GM23248 (cell line): ENCODE measurements around the gene AFAP1. TPM values are rescaled to one million over a fixed set of nuclear protein-coding genes. Genes with fewer than 3 reads are reported as not detected.

Experiments
- DNase-seq: peaks from one replicate; pipeline ENCODE4 v3.0.0-alpha.2; 2015
- H2AFZ ChIP-seq: fragments of 200-600 bp; sonication (generic); 2 replicates; pipeline ENCODE4 v1.6.1; 2016; ENCODE audit warnings: antibody characterized with exemption
- H3F3A ChIP-seq: fragments of 200-600 bp; sonication (generic); 2 replicates; pipeline ENCODE4 v1.6.1; 2016; ENCODE audit warnings: mild to moderate bottlenecking, antibody characterized with exemption, mixed run types; ENCODE audit not compliant: insufficient read depth
- H3K27ac ChIP-seq: fragments of 200-600 bp; sonication (generic); 2 replicates; pipeline ENCODE4 v1.5.1; 2016; ENCODE audit warnings: mild to moderate bottlenecking
- H3K27me3 ChIP-seq: fragments of 200-600 bp; sonication (generic); replicated peaks from 2 replicates; pipeline ENCODE4 v1.6.1; 2016; ENCODE audit warnings: mild to moderate bottlenecking; ENCODE audit not compliant: insufficient read depth
- H3K36me3 ChIP-seq: fragments of 200-600 bp; sonication (generic); 2 replicates; pipeline ENCODE4 v1.6.1; 2016; ENCODE audit warnings: low read depth, mild to moderate bottlenecking
- H3K4me1 ChIP-seq: fragments of 200-600 bp; sonication (generic); 2 replicates; pipeline ENCODE4 v1.6.1; 2016; ENCODE audit warnings: mild to moderate bottlenecking; ENCODE audit not compliant: insufficient read depth
- H3K4me2 ChIP-seq: fragments of 200-600 bp; sonication (generic); one replicate; pipeline ENCODE4 v1.6.1; 2016; ENCODE audit warnings: mild to moderate bottlenecking; ENCODE audit not compliant: unreplicated experiment
- H3K4me3 ChIP-seq: fragments of 200-600 bp; sonication (generic); 2 replicates; pipeline ENCODE4 v1.5.1; 2016; ENCODE audit warnings: mild to moderate bottlenecking
- H3K79me2 ChIP-seq: fragments of 200-600 bp; sonication (generic); 2 replicates; pipeline ENCODE4 v1.6.1; 2016; ENCODE audit warnings: mild to moderate bottlenecking; ENCODE audit not compliant: insufficient read depth
- H3K9ac ChIP-seq: fragments of 200-600 bp; sonication (generic); 2 replicates; pipeline ENCODE4 v1.6.1; 2016; ENCODE audit warnings: mild to moderate bottlenecking
- H3K9me2 ChIP-seq: fragments of 200-600 bp; sonication (generic); 2 replicates; pipeline ENCODE4 v1.6.1; 2016; ENCODE audit warnings: mixed run types, mild to moderate bottlenecking, moderate library complexity; ENCODE audit not compliant: insufficient read depth
- H3K9me3 ChIP-seq: fragments of 200-600 bp; sonication (generic); one replicate; pipeline ENCODE4 v1.6.1; 2017; ENCODE audit warnings: low read depth
- H4K20me1 ChIP-seq: fragments of 200-600 bp; sonication (generic); 2 replicates; pipeline ENCODE4 v1.6.0; 2016; ENCODE audit not compliant: insufficient read depth
- EZH2 ChIP-seq: fragments of 200-600 bp; sonication (generic); IDR thresholded peaks from 2 replicates; pipeline ENCODE4 v1.6.1; 2018; ENCODE audit warnings: antibody characterized with exemption, mild to moderate bottlenecking; ENCODE audit not compliant: insufficient read depth, poor library complexity, severe bottlenecking
- EZH2phosphoT487 ChIP-seq: fragments of 200-600 bp; sonication (generic); IDR thresholded peaks from 2 replicates; pipeline ENCODE4 v1.6.1; 2018; ENCODE audit warnings: antibody characterized with exemption, moderate library complexity, mild to moderate bottlenecking, low read depth; ENCODE audit not compliant: insufficient read depth
- WGBS, 2 experiments: methylation state at CpG; one replicate each; pipeline ENCODE4 v1.1.6; 2015 to 2017; ENCODE audit warnings: low lambda C conversion rate in 2 of 2, low coverage in 1 of 2; ENCODE audit errors: missing lambda C conversion rate in 2 of 2; 5-methylcytosine and 5-hydroxymethylcytosine counted together
- in situ Hi-C: fragments of 300-500 bp; cut with MboI; formaldehyde crosslinking; loops from 2 replicates; pipeline ENCODE4 v1.15.0; 2020
- polyA plus RNA-seq: library from polyadenylated mRNA; unstranded; fragments of >200 nt; fragmentation: Nextera tagmentation; extraction: Ambion mirVana; gene quantifications from 2 replicates; pipeline ENCODE4 v1.2.1, GENCODE V29; 2016
- total RNA-seq: library from RNA; depleted of rRNA; stranded (reverse); fragments of >200 nt; shearing (Covaris generic); gene quantifications from 2 replicates; pipeline ENCODE4 v1.2.3, GENCODE V29; 2014

AFAP1 gene
- total and polyA plus RNA-seq, 2 experiments from 2014 or later: 54.4 to 103 TPM

DNA sequence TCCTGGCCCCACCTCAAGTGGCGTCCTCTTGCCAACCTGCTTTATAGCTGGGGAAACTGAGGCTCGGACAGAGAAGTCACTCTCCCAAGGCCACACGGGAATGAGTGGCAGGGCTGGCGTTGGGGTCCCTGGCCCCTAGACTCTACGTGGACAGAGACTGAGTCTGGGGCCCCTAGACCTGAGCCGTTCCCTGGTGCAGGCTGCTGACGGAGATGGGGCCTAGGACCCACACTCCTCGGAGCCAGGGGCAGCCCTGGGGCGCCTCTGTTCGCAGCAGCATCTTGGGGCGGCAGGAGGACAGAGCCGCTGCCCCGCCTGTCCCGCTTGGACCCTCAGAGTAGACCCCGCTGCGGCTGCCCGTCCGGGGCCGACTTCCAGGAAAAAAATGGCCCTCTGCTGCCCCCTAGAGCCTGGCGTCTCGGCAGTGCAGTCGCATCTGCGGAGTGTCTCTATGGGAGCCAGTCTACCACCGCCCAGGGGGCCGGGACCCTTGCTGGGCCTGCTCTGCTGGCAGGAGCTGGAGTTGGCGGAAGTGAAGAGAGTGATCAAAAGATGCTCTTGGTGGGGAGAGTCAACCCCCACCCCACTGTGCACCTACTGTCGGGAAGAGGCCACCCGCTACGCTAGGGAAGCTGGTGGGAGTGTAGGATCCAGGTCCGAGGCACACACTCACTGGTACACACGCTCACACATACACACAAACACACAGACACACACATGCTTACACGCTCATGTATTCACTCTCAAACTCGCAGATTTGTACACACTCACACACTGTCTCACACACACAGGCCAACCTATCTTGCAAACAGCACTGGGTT, 220.1 kb downstream of the AFAP1 start:
- Histone ChIP-seq H3K4me3 (no peak overlapping the region), H3K27me3 (no peaks in the 10 kb centered on the region), H2AFZ (no peak overlapping the region), H3K27ac (no peak overlapping the region), H3F3A (no peaks in the 10 kb centered on the region), H3K79me2 (no peaks in the 10 kb centered on the region), H3K4me2 (no peak overlapping the region), H3K9ac (no peak overlapping the region), H4K20me1 (no peaks in the 10 kb centered on the region), H3K36me3 (no peaks in the 10 kb centered on the region), H3K4me1 (no peaks in the 10 kb centered on the region), H3K9me2 (no peaks in the 10 kb centered on the region), H3K9me3 (no peaks in the 10 kb centered on the region)
- peak; percentile 57 for DNase-seq
- 19 to 20% methylated on average over 32 to 33 of the region's 33 CpGs for WGBS, 2 experiments
- in situ Hi-C loops: loop anchor here (25.0 kb wide), 1 partner anchor 532 kb away; the partner anchor contains the start of gene SORCS2
- no peak for TF ChIP-seq EZH2phosphoT487
- TF ChIP-seq EZH2: no peak

GRCh38 chr4:7717946-7718490, 221.6 kb downstream of the AFAP1 start:
- H3K4me1 ChIP-seq: no peaks in the 10 kb centered on the region
- no peaks in the 10 kb centered on the region for H3K36me3 ChIP-seq
- no peaks in the 10 kb centered on the region for H3K79me2 ChIP-seq
- DNase-seq: no peak
- H3K9ac ChIP-seq: no peak overlapping the region
- H2AFZ ChIP-seq: no peak overlapping the region
- H4K20me1 ChIP-seq: no peaks in the 10 kb centered on the region
- H3K4me2 ChIP-seq: no peak overlapping the region
- in situ Hi-C loops: loop anchor here (25.0 kb wide), 1 partner anchor 531 kb away; the partner anchor contains the start of gene SORCS2
- H3K9me2 ChIP-seq: no peaks in the 10 kb centered on the region
- H3K9me3 ChIP-seq: no peaks in the 10 kb centered on the region
- 72 to 75% methylated on average over 24 of the region's 24 CpGs for WGBS, 2 experiments
- H3K27ac ChIP-seq: no peak overlapping the region
- H3F3A ChIP-seq: no peaks in the 10 kb centered on the region
- no peak for TF ChIP-seq EZH2phosphoT487
- TF ChIP-seq EZH2: no peak
- H3K4me3 ChIP-seq: no peak overlapping the region
- no peaks in the 10 kb centered on the region for H3K27me3 ChIP-seq

- no peak overlapping the region for H3K4me3 ChIP-seq
- TF ChIP-seq EZH2 (no peak), EZH2phosphoT487 (no peak)
- 82 to 88% methylated on average over 10 to 11 of the region's 11 CpGs for WGBS, 2 experiments
- H3K9me3 ChIP-seq: no peaks in the 10 kb centered on the region
- no peak overlapping the region for H2AFZ ChIP-seq
- H3F3A ChIP-seq: no peaks in the 10 kb centered on the region
- in situ Hi-C loops: loop anchor here (25.0 kb wide), 1 partner anchor 530 kb away; the partner anchor contains the start of gene SORCS2
- no peaks in the 10 kb centered on the region for H3K36me3 ChIP-seq
- no peaks in the 10 kb centered on the region for H3K4me1 ChIP-seq
- H3K27me3 ChIP-seq: no peaks in the 10 kb centered on the region
- DNase-seq: no peak
- H3K4me2 ChIP-seq: no peak overlapping the region
- no peak overlapping the region for H3K9ac ChIP-seq
- H3K27ac ChIP-seq: no peak overlapping the region
- H3K9me2 ChIP-seq: no peaks in the 10 kb centered on the region
- no peaks in the 10 kb centered on the region for H4K20me1 ChIP-seq
- H3K79me2 ChIP-seq: no peaks in the 10 kb centered on the region
Measured at GRCh38 chr4:7717161-7717560, 222.5 kb downstream of the AFAP1 start.

- H3K4me2 ChIP-seq: no peak overlapping the region
- no peak for DNase-seq
- H2AFZ ChIP-seq: no peak overlapping the region
- in situ Hi-C loops: loop anchor here (25.0 kb wide), 1 partner anchor 529 kb away; the partner anchor contains the start of gene SORCS2
- WGBS, 2 experiments: 69 to 71% methylated on average over 6 of the region's 6 CpGs
- H3K79me2 ChIP-seq: no peaks in the 10 kb centered on the region
- H3F3A ChIP-seq: no peaks in the 10 kb centered on the region
- H3K9me2 ChIP-seq: no peaks in the 10 kb centered on the region
- H3K27ac ChIP-seq: no peak overlapping the region
- no peak overlapping the region for H3K4me3 ChIP-seq
- no peaks in the 10 kb centered on the region for H4K20me1 ChIP-seq
- TF ChIP-seq EZH2phosphoT487 (no peak), EZH2 (no peak)
- no peaks in the 10 kb centered on the region for H3K4me1 ChIP-seq
- no peaks in the 10 kb centered on the region for H3K27me3 ChIP-seq
- H3K36me3 ChIP-seq: no peaks in the 10 kb centered on the region
- H3K9ac ChIP-seq: no peak overlapping the region
- no peaks in the 10 kb centered on the region for H3K9me3 ChIP-seq
Measured at GRCh38 chr4:7716010-7716721, 223.5 kb downstream of the AFAP1 start.
